Ammon's horn (tissue), 1 donor: ENCODE measurements around the gene JMJD1C.
A peak's percentile ranks its signal among the peaks of the same experiment; 100 is the strongest.

Experiments used
- DNase-seq: peaks from one replicate; pipeline ENCODE4 v3.0.0-alpha.2; 2016; ENCODE audit warnings: low spot score

Gene JMJD1C

DNA sequence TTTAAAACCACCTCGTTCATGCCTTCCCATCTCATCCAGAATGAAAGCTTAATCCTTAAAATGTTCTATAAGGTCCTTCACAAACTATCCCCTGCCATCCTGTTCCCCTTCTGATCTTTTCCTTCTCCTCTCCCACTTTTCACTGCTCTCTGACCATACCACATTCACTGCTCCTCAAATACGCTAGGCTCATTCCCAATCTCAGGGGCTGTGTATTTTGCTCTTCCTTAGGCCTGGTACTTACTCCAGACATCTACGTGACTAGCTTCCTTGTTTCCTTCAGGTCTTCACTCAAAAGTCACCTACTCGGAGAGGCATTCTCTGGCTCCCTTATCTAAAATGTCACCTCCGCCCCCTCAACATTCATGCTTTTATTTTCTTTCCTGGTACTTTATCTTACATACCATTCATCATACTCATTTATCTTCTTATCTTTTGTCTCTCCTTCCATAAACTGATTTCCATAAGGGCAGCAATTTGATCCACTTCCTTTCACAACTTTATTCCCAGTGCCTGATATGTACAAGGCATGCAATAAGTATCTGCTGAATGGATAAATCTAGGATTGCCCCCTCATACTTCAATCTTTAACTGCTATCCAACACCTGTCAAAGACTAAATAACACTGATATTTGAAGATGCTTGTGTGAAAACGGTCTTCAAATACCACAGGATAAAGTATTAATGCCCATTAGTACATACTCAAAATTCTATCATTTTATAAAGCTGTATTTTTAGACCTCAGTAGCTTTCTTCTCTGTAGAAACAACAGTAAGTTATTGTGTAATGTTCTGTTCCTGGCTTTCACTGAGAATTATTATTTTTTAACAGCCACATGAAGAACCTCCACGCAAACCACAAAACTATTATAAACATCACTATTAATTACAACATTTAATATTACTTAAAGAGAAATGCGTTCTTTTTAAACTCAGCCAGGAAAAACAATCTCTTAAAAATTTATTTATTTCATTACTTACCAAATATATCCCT lies 27.0 kb downstream of the JMJD1C start:
- no peak for DNase-seq

GRCh38 chr10:63437116-63437949 lies 28.4 kb downstream of the JMJD1C start:
- DNase-seq, result no peak

DNA sequence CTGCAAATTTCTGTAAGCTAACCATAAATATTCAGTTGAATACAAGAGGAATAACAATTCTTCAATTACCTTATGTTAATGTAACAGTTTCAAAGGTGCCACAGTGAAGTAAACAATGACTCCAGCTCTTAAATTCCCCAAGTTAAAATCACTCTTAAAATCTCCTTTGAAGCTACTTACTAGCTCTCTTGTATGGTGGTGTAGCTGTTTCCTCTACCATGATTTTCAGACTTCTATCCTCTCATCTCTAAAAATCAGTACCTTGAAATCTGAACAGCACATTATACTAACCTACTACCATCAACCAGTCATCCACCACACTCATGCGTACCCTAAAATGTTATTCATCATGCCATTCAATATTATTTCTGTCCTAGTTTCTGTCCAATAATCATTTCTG lies 29.6 kb downstream of the JMJD1C start:
- no peak for DNase-seq

DNA sequence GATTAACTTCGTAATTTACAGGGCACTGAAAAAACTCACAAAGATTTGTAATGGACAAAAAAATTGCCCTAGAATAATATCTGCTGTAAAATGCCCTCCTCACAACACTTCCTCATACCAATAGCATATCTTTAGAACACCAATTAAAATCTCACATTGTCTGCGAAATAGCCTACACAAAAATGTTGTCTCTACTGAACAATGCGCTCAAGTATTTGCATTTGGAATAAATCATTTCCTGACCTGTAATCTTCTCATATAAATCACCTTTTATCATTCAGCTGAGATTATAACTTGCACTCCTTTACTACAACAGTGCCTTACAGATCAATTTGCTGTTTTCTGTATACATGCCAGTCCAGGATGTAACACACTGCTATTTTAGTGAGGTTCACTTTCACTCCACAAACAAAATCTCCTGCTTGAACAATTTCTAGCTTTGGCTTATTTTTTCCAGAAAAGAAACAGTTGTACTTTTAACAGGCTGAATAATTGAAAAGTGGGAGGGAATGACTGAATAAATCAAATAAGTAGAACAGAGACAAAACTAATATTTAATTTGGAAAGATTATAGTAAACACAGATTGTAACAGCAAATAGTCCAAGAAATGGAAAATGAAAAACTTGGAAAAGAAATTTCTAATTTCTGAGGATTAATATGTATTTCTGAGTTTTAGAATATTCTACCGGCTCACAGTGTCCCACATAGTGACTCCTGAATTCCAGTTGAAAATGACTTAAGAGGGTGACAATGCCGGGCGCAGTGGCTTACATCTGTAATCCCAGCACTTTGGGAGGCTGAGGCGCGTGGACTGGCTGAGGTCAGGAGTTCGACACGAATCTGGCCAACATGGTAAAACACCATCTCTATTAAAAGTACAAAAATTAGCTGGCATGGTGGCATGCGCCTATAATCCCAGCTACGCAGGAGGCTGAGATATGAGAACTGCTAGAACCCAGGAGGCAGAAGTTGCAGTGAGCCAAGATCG lies 30.6 kb downstream of the JMJD1C start:
- DNase-seq, result no peak

DNA sequence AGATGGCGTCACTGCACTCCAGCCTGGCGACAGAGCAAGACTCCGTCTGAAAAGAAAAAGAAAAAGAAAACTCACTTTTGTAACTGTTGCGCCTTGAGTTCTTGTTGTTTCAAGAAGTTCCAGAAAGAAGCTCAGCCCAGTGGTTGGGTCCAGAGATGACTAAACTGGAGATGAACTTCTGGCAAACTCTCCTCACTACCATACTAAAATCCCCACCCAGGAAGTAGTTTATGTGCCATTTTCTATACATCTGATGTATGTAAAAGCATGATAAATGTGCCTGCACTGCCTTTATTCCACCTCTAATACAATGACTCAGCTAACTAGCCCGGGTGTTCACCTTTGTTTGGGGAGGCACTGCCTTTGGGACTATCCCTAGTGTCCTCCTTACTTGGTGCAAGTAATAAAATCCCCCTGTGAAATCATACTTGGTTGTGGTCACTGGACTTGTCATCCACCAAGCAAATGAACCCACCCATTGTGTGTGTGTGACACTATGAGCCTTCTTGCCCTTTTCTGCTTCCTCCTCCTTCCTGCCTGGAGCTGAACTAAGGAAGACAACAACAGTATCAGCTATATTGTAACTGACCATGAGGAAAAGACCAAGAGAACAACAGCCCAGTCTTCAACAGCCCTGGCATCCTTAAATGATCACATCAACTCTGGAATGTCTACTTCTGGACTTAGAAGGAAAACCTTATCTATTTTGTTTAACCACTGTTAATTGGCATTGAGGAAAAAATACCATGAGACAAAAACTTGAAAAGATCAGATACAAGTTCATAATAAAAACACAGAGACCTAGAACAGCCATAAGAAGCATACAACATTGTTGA lies 33.6 kb downstream of the JMJD1C start:
- DNase-seq, result no peak

GRCh38 chr10:63430999-63431356 lies 34.8 kb downstream of the JMJD1C start:
- no peak for DNase-seq

DNA sequence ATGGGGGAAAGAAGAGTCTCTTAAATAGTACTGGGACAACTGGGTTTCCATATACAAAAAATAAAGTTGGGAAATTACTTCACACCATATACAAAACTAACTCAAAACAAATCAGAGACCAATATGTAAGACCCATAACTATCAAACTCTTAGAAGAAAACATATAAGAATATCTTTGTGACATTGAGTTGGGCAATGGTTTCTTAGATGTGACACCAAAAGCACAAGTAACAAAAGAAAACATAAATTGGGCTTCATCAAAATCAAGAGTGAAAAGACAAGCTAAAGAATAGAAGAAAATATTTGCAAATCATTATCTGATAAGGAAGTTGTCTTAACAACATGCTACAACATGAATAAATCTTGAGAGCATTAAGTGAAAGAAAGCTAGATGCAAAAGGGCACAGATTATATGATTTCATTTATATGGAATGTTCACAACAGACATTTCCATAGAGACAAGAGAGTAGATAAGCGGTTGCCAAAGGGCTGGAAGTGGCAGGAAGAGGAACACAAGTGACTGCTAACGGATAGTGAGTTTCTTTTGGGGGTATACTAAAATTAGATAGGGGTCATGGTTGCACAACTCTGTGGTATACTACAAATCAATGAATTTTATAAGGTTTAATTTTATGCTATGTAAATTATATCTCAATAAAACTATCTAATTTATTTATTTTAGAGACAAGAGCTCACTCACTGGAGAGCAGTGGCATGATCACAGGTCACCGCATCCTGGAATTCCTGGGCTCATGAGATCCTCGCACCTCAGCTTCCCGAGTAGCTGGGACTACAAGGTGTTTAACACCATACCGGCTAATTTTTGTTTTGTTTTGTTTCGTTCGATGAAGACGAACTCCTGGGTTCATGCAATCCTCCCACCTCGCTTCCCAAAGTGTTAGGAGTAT lies 35.4 kb downstream of the JMJD1C start:
- no peak for DNase-seq

DNA sequence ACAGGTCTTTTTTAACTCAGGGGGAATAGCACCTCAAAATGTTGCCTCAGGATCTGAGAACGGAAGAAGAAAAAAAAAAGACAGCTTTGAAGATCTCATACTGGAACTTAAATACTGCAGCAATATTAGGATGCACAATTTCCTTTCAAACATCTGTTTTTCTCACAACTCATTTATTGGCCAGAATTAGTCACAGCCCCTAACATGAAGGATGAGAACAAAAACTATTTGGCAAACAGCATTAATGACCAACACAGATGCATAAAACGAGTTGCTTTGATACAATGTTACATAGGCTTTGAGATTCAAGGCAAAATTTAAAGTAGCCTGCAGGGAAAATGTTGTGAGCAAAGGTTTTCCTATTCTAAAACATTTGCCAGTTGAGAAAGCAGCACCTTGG lies 36.5 kb downstream of the JMJD1C start:
- no peak for DNase-seq

DNA sequence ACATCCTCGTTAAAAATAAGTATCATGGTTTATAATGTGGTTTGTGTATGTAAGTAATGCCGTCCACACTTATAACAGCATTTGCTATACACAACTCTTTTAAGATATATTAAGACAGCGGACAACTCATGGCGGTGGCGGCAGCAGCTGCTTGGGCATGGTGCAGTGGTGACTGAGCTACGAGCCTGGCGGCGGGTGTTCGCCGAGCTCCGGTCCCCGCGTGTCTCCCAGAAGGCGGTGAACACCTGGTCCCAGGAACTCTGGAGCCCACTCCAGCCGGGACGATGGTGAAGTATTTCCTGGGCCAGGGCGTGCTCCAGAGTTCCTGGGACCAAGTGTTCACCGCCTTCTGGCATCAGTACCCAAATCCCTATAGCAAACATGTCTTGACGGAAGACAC lies 38.8 kb downstream of the JMJD1C start:
- no peak for DNase-seq

- no peak for DNase-seq
Observed at GRCh38 chr10:63425512-63425911, 40.3 kb downstream of the JMJD1C start.

- DNase-seq, result no peak
Observed at GRCh38 chr10:63424576-63424975, 41.2 kb downstream of the JMJD1C start.

GRCh38 chr10:63423494-63423893 lies 42.3 kb downstream of the JMJD1C start:
- no peak for DNase-seq

DNA sequence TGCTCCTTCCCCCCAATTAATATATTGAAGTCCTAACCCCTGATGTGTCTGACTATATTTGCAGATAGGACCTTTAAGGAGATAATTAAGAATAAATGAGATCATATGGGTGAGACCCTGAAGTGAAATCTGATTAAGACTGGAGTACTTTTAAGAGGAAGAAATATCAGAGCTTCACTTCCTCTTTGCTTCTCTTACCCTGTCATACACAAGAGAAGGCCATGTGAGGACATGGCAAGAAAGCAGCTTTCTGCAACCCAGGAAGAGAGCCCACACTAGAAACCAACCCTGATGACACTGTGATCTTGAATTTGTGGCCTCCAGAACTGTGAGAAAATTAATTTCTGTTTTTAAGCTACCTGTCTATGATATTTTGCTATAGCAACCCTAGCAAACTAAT lies 44.2 kb downstream of the JMJD1C start:
- DNase-seq, result peak; percentile 21

DNA sequence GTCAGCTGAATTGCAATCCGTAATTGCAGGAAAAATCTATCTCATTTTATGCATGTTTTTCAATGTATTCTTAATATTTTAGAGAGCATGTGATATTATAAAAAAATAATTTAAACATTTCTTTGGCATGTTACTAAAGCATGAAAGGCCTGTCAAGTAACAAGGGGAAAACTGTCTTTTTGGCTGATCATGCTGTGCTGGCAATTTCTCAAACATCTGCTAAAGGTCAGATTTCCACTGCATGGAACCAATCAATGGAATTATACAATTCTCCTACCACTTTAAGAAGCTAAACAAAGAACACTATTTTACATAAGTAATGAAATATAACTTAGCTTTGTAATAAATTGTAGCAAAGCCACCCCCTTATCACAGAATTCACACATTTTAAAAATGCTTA lies 49.4 kb downstream of the JMJD1C start:
- DNase-seq, result no peak

- no peak for DNase-seq
Observed at GRCh38 chr10:63415640-63416244, 50.0 kb downstream of the JMJD1C start.

- DNase-seq, result no peak
Observed at GRCh38 chr10:63414481-63415260, 51.1 kb downstream of the JMJD1C start.

DNA sequence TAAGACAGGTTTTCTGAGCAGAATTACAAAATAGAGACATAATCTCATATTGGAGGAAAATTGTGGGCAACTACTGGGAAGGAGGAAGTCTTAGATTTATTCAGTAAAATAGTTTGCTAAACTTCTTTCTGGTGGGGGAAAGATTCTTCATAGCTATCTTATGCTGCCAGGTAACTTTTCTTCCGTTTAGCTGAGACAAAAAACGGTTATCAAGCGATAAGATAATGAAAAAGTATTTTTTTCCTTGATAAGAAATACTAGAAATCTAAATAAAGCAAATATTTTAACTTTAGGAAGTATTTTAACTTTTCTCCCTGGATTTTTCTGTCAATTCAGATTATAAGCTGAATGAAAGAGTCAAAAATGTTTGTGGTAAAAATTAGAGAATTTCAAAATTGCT lies 52.3 kb downstream of the JMJD1C start:
- DNase-seq, result no peak

GRCh38 chr10:63412304-63412703 lies 53.5 kb downstream of the JMJD1C start:
- DNase-seq, result no peak

DNA sequence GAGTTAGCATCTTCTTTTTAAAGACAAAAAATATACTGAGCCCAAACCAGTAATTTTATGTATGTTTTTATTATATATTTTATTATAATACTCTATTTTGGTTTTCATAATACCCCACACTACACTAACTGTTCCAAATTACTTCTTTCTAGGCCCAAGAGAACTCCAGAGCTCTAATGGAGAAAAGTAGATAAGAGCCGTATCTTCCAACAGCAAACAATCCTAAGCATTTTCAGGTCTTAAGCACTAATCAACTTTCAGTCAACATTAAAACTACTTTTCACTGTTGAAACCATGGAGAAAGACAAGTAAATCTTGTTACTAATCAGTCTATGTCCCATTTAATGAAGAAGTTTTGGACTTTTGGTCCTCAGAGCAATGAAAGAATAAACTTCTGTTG lies 55.1 kb downstream of the JMJD1C start:
- DNase-seq, result no peak
